Ovary (tissue), 3 donors: ENCODE measurements around the gene MT1G.

ENCODE experiments used
- EP300 ChIP-seq: sonication (generic); formaldehyde crosslinking; IDR thresholded peaks from one replicate; pipeline ENCODE4 v1.6.1; 2017; ENCODE audit warnings: antibody characterized with exemption
- POLR2A ChIP-seq: fragments of 450-650 bp; IDR thresholded peaks from one replicate; pipeline ENCODE4 v1.6.1; 2017; ENCODE audit warnings: antibody characterized with exemption, mild to moderate bottlenecking, moderate library complexity
- TF ChIP-seq, protein P1 (sequence below), 3 donors: fragments of 450-650 bp in 2 of 3; fragments of 200-600 bp in 1 of 3; IDR thresholded peaks; one replicate each; pipeline versions ENCODE4 v1.5.1 to v1.8.0; 2016 to 2022; ENCODE audit warnings: antibody characterized with exemption in 3 of 3, mild to moderate bottlenecking in 1 of 3
- donor health status: DM: no; HTN: no; CAD: no.

DNA sequence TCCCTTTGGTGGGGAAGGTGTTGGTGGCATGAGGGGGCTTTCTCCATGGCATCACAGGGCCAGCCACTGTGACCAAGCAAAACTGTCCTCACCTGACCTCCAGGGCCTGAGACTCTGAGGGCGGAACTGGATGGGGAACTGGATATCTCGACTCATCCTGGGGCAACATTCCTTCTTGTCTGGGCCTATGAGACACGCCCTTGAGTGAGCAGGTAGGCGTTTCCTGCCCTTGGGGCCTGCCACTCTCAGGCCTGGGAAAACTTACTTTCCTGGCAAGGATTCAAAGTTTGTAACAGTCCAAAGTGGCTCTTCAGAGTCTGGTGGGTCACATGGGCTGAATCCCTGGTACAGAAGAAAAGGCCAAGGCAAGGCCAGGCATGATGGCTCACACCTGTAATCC lies 24.0 kb upstream of the MT1G start:
- TF ChIP-seq, protein P1, sequence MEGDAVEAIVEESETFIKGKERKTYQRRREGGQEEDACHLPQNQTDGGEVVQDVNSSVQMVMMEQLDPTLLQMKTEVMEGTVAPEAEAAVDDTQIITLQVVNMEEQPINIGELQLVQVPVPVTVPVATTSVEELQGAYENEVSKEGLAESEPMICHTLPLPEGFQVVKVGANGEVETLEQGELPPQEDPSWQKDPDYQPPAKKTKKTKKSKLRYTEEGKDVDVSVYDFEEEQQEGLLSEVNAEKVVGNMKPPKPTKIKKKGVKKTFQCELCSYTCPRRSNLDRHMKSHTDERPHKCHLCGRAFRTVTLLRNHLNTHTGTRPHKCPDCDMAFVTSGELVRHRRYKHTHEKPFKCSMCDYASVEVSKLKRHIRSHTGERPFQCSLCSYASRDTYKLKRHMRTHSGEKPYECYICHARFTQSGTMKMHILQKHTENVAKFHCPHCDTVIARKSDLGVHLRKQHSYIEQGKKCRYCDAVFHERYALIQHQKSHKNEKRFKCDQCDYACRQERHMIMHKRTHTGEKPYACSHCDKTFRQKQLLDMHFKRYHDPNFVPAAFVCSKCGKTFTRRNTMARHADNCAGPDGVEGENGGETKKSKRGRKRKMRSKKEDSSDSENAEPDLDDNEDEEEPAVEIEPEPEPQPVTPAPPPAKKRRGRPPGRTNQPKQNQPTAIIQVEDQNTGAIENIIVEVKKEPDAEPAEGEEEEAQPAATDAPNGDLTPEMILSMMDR (IDR thresholded peaks at IDR 0.05): no peak
- TF ChIP-seq POLR2A (no peak), EP300 (no peak)
